ENCODE results near the gene HTR3D.
"Not testable (repeated sequence)": the region's sequence is repeated elsewhere in the genome, so short reads cannot be mapped to it uniquely, and the experiment has no call there.

The HTR3D gene

GRCh38 chr3:184031187-184031792 lies at the start of gene HTR3D:
Gene HTR3D (plus strand): TSS chr3:184031742. CDS start chr3:184031742, 0 bp downstream.
- no peak for DNase-seq (ENCODE audit: low read depth in 1 of 2, low spot score in 1 of 2)

- DNase-seq (ENCODE audit: low read depth in 1 of 2, low spot score in 1 of 2) = no peak
Measured at GRCh38 chr3:183981990-183982644, 49.4 kb upstream of the HTR3D start.

- DNase-seq (ENCODE audit: low read depth in 1 of 2, low spot score in 1 of 2) = no peak
Measured at GRCh38 chr3:183984127-183984740, 47.3 kb upstream of the HTR3D start.

GRCh38 chr3:183984749-183985729 lies 46.5 kb upstream of the HTR3D start:
- DNase-seq (ENCODE audit: low read depth in 1 of 2, low spot score in 1 of 2) = no peak

- no peak for DNase-seq (ENCODE audit: low read depth in 1 of 2, low spot score in 1 of 2)
Measured at GRCh38 chr3:183987000-183987600, 44.4 kb upstream of the HTR3D start.

GRCh38 chr3:183988216-183988790 lies 43.2 kb upstream of the HTR3D start:
- DNase-seq (ENCODE audit: low read depth in 1 of 2, low spot score in 1 of 2) = no peak

GRCh38 chr3:183991403-183991802 lies 40.1 kb upstream of the HTR3D start:
- no peak for DNase-seq (ENCODE audit: low read depth in 1 of 2, low spot score in 1 of 2)

- no peak for DNase-seq (ENCODE audit: low read depth in 1 of 2, low spot score in 1 of 2)
Measured at GRCh38 chr3:184001761-184002160, 29.8 kb upstream of the HTR3D start.

GRCh38 chr3:184002469-184002868 lies 29.1 kb upstream of the HTR3D start:
- DNase-seq (ENCODE audit: low read depth in 1 of 2, low spot score in 1 of 2) = no peak

GRCh38 chr3:184003187-184003967 lies 28.2 kb upstream of the HTR3D start:
- no peak for DNase-seq (ENCODE audit: low read depth in 1 of 2, low spot score in 1 of 2)

GRCh38 chr3:184004476-184004875 lies 27.1 kb upstream of the HTR3D start:
- no peak for DNase-seq (ENCODE audit: low read depth in 1 of 2, low spot score in 1 of 2)

- DNase-seq (ENCODE audit: low read depth in 1 of 2, low spot score in 1 of 2) = no peak
Measured at GRCh38 chr3:184005941-184006507, 25.5 kb upstream of the HTR3D start.

GRCh38 chr3:184007143-184007813 lies 24.3 kb upstream of the HTR3D start:
- DNase-seq (ENCODE audit: low read depth in 1 of 2, low spot score in 1 of 2) = not testable (repeated sequence)

GRCh38 chr3:184008161-184008560 lies 23.4 kb upstream of the HTR3D start:
- no peak for DNase-seq (ENCODE audit: low read depth in 1 of 2, low spot score in 1 of 2)

GRCh38 chr3:184011230-184011876 lies 20.2 kb upstream of the HTR3D start:
- no peak for DNase-seq (ENCODE audit: low read depth in 1 of 2, low spot score in 1 of 2)

GRCh38 chr3:184011937-184012889 lies 19.3 kb upstream of the HTR3D start:
- no peak for DNase-seq (ENCODE audit: low read depth in 1 of 2, low spot score in 1 of 2)

- no peak for DNase-seq (ENCODE audit: low read depth in 1 of 2, low spot score in 1 of 2)
Measured at GRCh38 chr3:184015381-184016019, 16.0 kb upstream of the HTR3D start.
